ENCODE measurements around the gene UBL4B.

UBL4B gene

DNA sequence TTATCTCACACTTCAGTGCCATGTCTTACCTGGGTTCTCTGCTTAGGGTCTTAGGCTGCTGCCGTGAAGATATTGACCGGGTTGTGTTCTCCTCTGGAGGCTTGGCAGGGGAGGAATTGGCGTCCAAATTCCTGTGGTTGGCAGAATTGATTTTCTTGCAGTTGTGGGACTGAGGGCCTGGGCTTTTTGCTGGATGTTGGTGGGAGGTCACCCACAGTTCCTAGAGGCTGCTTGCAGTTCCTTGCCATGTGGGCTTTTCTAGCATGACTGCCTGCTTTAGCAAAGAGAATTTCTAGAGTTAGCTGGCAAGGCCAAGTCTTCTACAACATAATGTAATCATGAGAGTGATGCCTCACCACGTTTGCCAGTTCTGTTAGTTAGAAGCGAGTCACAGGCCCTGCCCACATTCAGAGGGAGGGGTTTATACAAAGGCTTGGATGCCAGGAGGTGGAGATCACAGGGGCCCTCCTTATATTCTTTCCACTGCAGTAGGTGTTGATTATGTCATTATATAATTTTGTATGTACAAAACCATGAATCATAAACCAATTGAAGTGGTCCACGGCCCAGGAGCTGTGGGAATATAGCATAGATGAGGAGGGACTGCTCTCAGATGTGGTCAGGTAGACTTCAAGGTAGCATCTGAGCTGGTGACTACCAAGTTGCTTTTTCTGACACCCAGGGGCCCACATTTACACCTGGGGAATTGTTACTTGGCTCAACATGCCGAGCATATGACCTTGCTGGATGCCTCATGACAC, 6.6 kb downstream of the UBL4B start:
- no peak for FAIRE-seq

DNA sequence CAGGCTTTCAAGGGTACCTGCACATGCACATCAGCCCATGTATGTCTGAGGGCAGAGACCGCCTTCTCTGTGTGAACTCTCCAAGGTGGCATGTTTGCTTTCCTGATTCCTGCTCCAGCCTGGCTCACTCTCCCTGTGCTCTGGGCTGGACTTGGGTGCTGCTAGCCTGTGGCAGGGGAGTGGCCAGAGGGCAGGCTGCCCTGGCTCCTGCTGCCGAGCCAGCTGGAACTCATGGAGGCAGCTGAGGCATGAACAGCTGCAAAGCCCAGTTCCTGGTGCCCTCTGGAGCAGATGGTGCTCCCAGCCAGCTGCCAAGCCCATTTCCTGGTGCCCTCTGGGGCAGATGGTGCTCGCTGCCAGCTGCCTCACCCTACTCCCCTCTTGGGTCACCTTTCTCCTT, 7.6 kb downstream of the UBL4B start:
- no peak for FAIRE-seq

DNA sequence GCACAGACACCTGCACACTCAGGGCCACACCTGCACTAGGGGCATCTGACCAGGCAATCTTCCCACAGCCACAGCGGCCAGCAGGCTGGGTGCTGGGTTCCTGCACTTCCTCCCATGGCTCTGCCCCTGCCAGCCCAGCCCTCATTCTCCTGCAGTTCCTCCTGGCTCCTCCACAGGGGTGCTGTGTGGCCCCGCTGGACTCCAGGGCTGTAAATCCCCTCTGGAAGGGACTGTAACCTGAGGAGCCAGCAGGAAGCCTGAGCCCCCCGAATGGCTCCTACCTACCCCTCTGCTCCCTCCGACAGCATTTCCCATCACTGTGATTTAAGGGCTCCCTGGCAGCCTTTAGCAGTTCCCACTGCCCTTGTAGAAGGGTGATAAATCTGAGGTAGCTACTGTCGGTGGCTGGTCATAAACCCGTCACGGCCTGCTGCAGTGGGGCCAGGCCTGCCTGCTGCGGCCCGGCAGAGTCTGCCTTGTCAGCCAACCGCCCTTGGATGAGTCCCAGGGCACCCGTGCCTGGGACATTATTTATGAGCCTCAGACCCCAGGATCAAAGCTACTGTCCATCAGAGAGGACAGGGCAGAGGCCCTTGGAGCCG, 8.8 kb downstream of the UBL4B start:
- no peak for FAIRE-seq

DNA sequence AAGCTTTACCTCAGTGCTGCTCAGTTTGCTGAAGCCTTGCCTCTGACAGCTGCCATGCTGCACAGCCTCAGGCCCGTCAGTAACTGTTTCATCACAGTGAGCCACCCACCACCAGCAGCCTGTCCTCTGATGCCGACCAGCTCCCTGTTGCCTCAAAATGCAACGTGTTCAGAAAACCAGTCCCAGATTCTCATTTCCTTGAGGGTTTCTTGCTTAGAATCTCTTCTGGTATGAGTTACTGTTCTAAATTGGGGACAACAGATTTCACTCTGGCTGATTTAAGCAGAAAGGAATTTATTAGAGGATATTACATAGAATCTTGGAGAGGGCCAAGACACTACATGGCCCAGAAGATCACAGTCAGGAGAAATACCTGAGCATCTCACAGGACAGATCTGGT, 11.0 kb downstream of the UBL4B start:
- no peak for FAIRE-seq

DNA sequence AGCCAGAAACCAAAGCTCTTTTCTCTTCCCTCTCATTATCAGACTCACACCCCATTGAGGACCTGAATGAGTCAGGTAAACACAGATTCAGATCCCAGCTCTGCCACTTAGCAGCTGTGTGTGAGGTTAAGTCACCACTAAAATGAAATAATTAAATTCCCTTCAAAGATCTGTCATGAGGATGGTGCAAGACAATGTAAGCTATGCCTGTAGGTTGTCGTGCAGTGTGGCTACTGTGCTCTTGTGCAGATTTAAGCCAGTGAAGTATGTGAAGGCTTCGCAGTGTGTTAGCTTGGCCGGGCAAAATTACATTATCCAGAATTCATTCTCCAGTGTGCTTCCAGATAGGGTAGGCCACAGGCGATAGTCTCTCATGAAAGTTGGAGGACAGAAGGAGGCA, 13.6 kb downstream of the UBL4B start:
- FAIRE-seq = no peak

DNA sequence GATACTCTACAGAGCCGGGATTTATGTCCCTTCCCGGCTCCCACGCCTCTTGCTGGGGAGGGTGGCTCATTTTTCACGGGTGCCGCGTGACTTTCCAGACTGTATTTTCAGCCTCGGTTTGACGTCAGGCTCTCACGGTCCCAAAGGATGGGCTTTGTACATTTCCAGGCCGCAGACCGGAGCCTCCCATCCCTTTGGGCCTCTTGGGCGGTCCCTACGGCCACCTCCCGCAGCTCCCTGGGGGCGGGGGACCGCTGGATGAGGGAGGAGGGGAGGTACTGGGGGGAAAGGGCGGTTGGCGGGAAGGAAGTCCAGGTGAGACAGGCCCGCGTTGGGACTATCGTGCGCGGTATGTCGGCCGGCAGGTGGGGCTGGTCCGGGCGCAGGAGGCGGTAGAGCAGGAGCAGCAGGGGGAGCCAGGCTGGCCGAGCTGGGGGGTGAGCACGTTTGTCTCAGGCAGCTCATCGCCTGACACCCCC, 17.9 kb downstream of the UBL4B start:
- no peak for FAIRE-seq

DNA sequence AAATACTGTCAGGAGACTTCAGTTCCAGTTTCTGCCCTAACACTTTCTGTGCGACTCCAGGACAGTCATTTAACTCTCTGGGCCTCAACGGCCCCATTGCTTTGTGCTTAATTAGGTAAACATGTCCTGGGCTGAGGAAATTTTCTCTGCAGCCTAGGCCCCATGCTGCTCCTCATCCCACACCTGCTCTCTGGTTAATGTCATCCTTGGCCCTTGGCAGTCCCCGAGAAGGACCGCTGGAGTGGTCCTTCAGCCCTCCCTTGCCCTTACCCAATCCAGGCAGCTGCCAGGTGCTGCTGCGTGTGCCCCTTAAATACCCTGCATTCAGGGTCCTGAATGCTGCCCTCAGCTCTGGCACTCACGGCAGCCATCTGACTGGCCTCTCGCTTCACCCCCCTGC, 18.7 kb downstream of the UBL4B start:
- FAIRE-seq = no peak

DNA sequence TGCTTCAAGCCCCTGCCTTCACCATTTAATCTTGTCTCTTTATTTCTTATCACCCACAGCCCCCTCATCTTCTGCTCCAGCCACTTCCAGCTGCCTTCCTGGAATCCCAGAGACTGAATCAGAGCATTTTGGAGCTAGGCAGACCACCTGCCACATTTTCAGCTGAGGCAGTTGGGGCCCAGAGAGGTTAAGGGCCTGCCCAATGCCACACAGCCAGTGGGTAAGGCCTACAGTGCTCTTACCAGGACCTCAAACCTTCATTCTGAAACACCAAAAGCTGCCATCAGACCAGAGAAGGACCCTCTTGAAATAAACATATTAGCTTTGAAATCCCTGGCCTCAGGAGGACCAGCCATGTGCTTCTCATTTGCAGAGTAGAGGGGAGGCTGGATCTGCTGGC, 20.4 kb downstream of the UBL4B start:
- FAIRE-seq = no peak

DNA sequence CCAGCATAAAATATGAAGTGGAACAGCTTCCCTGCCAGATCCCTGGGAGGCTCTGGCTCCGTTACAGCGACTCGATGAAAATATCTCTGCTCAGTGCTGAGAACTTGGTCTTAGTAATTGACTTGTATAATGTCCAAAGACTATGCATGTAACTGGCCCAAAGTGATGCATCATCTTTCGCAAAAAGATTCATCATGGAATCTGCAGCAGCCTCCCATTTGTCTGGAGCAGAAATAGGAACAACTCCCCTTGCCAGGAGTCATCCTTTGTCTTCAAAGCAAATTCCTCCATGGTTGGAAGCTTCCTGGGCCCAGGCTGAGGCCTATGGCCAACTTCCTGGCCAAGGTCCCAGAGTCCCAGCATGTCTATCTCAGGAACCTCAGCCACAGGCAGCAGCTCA, 21.2 kb downstream of the UBL4B start:
- FAIRE-seq = no peak

DNA sequence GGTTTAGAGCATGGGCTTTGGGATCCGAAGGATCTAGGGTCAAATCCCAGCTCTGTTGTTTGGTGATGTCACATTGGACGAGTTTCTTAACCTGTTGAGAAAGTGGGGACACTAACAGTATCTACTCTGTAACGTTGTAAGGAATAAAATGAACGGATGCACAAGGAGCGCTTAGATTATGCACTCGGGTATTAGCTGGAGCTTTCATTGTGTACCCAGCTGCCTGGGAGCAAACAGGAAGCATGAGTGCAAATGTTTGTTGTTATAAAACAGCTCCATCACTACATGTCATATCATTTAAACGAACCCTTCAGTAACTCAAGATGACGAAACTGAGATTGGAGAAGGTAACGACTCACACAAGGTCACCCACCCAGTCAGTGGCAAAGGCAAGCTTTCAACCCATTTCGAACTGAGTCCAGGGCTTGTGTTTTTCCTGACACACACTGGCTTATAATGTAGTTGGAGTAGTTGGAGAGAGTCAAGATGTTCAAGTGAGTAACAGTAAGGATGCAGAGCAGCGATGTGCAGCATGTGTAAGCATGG, 21.9 kb downstream of the UBL4B start:
- FAIRE-seq = no peak

DNA sequence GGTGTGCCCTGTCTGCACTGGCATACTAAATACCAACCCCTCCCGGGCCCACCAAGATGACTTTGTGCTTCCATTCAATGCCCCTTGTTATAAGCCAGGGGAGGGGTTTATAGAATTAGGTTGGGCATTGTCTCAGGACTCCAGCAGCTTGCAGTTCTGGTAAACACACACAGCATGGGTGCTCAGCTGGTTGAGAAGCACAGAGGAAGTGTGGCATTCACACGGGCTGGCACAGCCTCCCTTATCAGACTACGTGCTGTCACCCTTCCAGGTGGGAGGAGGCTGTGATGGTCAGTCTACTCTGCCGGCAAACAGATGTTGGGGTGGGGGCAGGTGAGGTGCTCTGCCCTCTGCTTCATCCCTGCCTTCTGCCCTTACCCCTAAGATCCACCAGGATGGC, 23.0 kb downstream of the UBL4B start:
- FAIRE-seq = no peak

DNA sequence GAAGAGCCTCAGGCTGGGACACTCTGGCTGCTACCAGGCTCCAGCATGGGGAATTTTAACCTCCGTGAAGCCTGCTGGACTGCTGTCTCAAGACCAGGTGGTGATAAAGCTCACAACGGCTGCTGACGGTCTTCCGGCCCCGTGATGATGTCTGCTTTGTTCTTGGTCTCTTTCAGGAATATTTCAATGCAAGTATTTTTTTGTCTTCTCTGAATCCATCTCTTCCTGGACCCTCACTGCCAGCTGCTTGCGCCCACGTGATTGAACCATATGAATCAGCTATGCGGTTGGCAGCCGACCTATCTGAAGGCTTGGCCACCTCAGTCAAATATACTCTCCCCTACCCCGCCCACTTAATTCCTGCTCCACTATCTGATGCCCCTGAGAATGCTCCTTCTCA, 23.4 kb downstream of the UBL4B start:
- no peak for FAIRE-seq

DNA sequence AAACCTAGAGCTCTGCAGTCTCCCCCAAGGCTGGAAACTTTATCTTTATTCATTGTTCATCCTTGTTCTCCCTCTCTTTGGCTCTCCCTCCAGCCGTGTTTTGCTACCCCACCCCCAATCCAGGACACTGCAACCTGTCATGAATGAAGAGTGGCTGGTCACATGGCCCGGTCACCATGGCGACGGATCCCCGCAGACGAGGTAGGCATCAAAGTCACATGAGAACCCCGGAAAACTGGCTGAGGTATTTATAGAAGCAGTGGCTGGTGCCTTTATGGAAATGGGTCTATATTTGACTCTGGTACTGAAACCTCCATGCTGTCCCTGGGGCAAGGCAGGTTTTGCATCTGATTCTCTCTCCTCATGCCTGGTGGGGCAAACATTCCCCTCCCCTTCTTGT, 24.7 kb downstream of the UBL4B start:
- FAIRE-seq = no peak

DNA sequence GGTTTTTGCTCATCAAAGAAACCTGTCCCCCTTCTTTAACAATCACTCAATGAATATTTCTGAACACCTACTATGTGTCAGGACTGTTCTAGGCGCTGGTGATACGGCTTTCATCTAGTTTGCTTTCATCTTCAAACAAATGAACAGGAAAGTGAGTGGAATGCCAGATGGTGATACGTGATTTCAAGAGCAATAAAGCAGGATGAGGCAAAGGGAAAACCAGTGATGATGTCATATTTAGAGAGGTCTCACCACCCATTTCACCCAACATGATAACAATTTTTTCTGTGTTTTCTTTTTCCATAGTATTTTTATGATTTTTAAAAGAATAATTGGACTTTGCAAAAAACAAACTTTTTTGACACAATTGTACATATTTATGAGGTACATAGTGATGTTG, 26.7 kb downstream of the UBL4B start:
- FAIRE-seq = peak; percentile 53

DNA sequence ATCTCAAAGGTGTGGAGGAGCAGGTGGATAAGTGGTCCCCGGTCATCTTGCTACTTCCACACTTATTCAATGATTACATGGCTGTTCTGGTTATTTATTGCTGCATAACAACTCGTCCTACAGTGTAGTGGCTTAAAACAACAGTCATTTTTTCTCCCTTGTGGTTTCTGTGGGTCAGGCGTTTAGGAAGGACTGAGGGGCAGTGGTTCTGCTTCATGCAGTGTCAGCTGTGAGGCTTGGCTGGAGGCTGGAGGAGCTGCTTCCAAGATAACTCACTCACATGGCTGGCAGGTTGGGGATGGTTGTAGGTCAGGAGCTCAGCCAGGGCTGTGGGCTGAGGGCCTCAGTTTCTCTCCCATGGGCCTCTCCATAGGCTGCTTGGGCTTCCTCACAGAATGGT, 32.1 kb downstream of the UBL4B start:
- no peak for FAIRE-seq

DNA sequence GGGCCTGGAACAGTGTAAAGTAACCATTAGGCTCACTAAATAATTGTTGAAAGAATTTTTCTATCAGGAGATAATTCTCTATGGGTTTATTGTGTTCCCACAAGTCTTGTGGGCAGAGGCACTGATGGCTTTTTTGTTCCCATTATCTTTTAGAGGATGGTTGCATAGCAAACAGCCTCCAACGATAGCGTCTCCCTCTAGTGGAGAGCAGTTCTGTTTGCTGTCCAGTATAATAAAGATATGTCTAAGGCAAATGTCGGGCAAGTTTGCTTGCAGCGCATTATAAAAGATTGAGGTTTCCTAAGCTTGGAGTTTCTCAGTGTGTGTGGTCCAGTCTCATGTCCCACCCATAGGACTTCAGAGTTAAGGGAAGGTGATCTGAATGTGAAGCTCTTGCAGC, 36.7 kb downstream of the UBL4B start:
- FAIRE-seq = no peak

DNA sequence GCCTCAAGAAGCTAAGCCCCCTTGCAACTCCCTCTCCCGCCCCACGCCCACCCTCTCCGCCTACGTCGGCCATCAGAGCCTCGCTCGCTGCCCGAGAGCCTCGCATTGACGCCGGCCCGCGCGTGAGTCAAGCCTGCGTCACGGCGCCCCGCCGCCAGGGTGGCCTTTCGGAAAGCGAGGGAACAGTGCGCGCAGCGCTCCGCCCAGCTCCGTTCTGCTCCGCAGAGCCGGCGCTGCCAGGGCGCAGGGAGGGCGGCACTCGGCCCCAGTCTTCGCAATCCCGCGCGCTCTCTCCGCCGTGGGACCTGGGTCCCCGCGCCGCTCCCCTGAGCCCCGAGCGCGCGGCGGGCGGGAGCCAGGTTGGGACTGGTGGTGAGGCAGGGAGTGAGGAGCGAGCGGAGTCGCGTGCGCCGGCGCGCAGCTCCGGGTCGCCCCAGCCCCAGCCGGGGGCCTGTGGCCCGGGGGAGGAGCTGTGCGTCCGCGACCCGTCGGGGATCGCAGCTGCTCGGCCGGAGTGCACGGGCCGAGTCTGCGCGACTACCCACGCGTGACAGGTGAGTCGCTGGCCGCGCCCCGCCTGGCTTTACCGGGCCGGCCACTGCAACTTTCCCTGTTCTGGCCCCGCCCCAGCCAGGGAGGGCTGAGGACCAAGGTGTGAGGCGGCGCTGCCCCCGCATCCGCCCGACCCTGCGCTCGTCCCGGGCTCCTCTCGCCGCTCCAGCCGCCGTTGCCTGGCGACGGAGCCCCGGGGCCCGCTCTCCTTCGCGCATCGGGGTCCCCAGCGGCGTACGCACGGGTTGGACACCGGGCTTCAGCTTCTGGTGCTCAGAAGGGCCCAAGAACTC, 38.3 kb downstream of the UBL4B start, which contains the start of gene SLC6A17:
TSS of gene SLC6A17 (plus strand) at position 165 of the 845 bp plus-strand sequence. CDS start 16,436 bp downstream, outside the sequence.
- no peak for FAIRE-seq

DNA sequence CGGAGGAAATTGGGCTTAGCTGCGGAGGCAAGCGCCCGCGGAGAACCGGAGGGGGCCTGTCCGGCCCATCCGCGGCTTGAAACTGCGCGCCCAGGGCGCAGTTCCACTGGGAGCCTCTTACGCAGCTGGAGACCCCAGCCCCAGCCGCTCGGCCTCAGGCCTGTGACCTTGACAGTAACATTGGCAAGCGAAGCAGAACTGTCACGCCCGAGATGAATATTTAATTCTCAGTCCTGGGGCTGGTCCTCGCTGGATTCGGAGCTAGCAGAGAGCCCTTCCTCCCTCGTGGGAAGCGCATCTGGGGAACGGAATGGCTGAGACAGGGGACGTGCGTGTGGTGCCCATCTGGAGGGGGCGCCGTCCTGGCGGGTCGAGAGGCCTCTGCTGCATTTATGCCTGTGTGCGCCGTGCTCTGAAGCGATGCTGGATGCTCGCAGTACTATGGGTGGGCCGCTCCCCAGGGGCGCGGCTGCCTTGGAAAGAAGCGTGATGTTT, 39.0 kb downstream of the UBL4B start:
- no peak for FAIRE-seq

DNA sequence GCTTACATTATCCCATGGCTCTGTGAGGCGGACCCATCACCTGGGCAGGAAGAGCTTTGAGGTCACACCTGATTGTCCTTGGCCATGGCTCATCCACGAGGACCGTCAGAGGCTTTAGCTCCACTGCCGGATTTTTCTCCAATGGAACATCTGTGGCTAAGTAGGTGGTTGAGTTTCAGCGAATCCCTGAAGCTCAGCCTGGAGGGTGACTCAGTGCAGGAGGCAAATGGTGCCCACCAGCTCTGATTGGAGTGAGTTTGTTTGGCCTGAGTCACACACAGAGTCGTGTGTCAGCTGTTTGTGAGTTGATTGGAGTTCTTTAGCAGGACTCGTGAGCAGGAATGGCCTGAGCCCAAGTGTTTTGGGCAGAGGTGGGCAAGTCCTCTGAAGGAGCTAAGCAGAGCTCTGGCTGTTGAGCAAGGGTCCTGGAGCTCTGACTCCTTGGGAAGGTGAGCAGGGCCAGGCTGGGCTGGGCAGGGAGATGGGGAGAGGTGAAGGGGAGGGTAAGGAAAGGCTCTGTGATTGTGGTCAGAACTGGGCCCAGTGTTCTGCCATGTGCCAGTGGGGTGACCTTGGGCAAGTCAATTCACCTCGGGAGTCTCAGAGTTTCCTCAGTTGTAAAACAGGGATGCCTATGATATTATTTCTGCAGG, 40.0 kb downstream of the UBL4B start:
- no peak for FAIRE-seq

DNA sequence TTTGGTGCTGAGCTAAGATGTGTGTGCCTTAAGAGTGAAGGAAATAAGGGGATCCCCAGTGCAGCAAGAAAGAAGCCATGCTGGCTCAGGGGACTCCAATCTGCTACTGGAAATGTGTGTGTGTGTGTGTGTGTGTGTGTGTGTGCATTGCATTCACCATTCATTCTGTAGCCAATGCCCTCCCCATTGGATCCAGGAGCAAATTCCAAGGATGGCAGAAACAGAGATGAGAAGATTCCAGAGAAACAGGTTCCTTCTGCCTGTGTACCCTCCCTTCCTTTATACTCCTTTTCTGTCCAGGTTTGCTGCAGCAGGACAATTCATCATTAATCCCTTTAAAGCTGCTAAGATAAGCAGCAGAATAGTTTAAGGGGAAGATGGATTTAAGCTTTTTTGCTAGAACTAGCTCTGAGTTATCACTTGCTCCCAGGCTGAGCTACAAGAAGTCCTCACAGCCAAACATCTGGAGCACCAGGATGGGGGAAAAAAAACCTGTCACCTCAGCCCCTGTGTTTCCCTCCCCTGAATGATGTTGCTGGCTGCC, 41.2 kb downstream of the UBL4B start:
- no peak for FAIRE-seq

DNA sequence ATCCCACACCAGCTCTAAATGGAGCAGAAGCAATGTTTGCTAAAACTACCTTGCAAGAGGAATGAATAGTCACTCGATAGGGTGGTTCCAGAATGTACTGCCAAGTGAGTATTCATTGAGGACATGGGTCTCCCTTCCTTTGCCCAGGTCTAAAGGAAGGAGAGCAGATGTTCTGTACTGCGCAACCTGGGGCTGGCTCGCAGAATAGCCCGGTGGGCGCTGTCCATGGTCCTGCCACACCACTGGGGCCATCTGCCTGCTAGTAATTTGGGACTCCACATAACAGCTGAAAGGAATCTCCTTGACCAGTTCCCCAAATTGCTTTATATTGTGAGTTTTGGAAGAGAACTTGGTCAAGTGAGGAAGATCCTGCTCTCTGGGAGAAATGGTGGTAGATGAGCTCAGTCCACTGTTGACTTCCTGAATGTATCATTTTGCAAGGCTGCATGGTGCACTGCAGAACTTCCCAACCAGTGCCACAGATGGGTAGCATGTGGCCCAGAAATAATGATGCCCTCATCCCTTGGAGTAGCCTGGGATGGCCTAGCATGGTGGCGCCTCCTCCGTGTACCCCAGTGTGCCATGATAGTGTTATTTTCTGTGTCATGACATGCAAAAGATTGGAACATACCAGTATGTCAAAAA, 43.8 kb downstream of the UBL4B start:
- FAIRE-seq = no peak

DNA sequence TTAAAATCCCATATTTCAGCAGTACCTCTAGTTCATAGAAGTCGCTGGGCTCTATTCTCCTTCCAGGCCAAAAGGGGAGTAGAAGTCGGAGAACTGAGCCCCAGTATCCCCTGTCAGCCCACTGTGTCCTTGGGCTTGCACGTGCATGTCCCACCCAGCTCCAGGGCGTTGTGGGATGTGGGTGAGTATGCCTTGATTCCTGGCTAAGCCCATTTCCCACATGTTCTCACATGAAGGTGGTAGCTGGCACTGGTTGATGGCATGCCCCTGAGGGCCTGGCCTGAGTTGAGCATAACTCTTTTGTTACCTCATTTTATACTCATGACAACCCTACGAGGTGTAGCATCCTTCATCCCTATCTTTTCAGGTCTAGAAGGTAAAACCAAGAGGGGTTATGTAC, 46.0 kb downstream of the UBL4B start:
- FAIRE-seq = no peak
